ENCODE results near the gene ASB1.

The ASB1 gene

GRCh38 chr2:238456970-238457926 is 30.5 kb downstream of the ASB1 start:
- Histone ChIP-seq H3K9me3 (ENCODE audit: control insufficient read depth, insufficient read depth, low read length) (no peaks in the 10 kb centered on the region; the same call in 1 of the 2 replicates), H3K27me3 (ENCODE audit: control insufficient read depth, insufficient read depth, low read length) (no peaks in the 10 kb centered on the region; the same call in 1 of the 2 replicates), H3K4me1 (ENCODE audit: control insufficient read depth, insufficient read depth, low read length) (no peaks in the 10 kb centered on the region), H3K36me3 (ENCODE audit: control insufficient read depth, insufficient read depth, low read length) (no peaks in the 10 kb centered on the region), H3K27ac (ENCODE audit: low read length) (no peak overlapping the region), H3K4me3 (ENCODE audit: low read length) (no peak overlapping the region)
- no peak for DNase-seq (ENCODE audit: low read depth, low spot score)
- WGBS (ENCODE audit: insufficient coverage, insufficient read length), result no CpG with 5 or more reads among the region's 10 CpGs

GRCh38 chr2:238457927-238458324 is 31.2 kb downstream of the ASB1 start:
- DNase-seq (ENCODE audit: low read depth, low spot score), result no peak
- Histone ChIP-seq H3K27me3 (ENCODE audit: control insufficient read depth, insufficient read depth, low read length) (no peaks in the 10 kb centered on the region; the same call in 1 of the 2 replicates), H3K27ac (ENCODE audit: low read length) (no peak overlapping the region), H3K36me3 (ENCODE audit: control insufficient read depth, insufficient read depth, low read length) (no peaks in the 10 kb centered on the region), H3K4me1 (ENCODE audit: control insufficient read depth, insufficient read depth, low read length) (no peaks in the 10 kb centered on the region), H3K9me3 (ENCODE audit: control insufficient read depth, insufficient read depth, low read length) (no peaks in the 10 kb centered on the region; the same call in 1 of the 2 replicates), H3K4me3 (ENCODE audit: low read length) (no peak overlapping the region)
- WGBS (ENCODE audit: insufficient coverage, insufficient read length), result no CpG with 5 or more reads among the region's 3 CpGs

- Histone ChIP-seq H3K27ac (ENCODE audit: low read length) (no peak overlapping the region), H3K27me3 (ENCODE audit: control insufficient read depth, insufficient read depth, low read length) (no peaks in the 10 kb centered on the region; the same call in 1 of the 2 replicates), H3K9me3 (ENCODE audit: control insufficient read depth, insufficient read depth, low read length) (no peaks in the 10 kb centered on the region; the same call in 1 of the 2 replicates), H3K36me3 (ENCODE audit: control insufficient read depth, insufficient read depth, low read length) (no peaks in the 10 kb centered on the region), H3K4me3 (ENCODE audit: low read length) (no peak overlapping the region), H3K4me1 (ENCODE audit: control insufficient read depth, insufficient read depth, low read length) (no peaks in the 10 kb centered on the region)
- WGBS (ENCODE audit: insufficient coverage, insufficient read length), result no CpG with 5 or more reads among the region's 12 CpGs
- no peak for DNase-seq (ENCODE audit: low read depth, low spot score)
These were observed 31.9 kb downstream of the ASB1 start for GRCh38 chr2:238458651-238459050.

GRCh38 chr2:238459081-238459629 is 32.4 kb downstream of the ASB1 start:
- no peak overlapping the region for H3K27ac ChIP-seq (ENCODE audit: low read length)
- H3K9me3 ChIP-seq (ENCODE audit: control insufficient read depth, insufficient read depth, low read length), result no peaks in the 10 kb centered on the region; the same call in 1 of the 2 replicates
- no CpG with 5 or more reads among the region's 8 CpGs for WGBS (ENCODE audit: insufficient coverage, insufficient read length)
- H3K36me3 ChIP-seq (ENCODE audit: control insufficient read depth, insufficient read depth, low read length), result no peaks in the 10 kb centered on the region
- no peak overlapping the region for H3K4me3 ChIP-seq (ENCODE audit: low read length)
- no peak for DNase-seq (ENCODE audit: low read depth, low spot score)
- H3K27me3 ChIP-seq (ENCODE audit: control insufficient read depth, insufficient read depth, low read length), result no peaks in the 10 kb centered on the region; the same call in 1 of the 2 replicates
- H3K4me1 ChIP-seq (ENCODE audit: control insufficient read depth, insufficient read depth, low read length), result no peaks in the 10 kb centered on the region

- Histone ChIP-seq H3K36me3 (ENCODE audit: control insufficient read depth, insufficient read depth, low read length) (no peaks in the 10 kb centered on the region), H3K27ac (ENCODE audit: low read length) (no peak overlapping the region), H3K27me3 (ENCODE audit: control insufficient read depth, insufficient read depth, low read length) (no peaks in the 10 kb centered on the region; the same call in 1 of the 2 replicates), H3K9me3 (ENCODE audit: control insufficient read depth, insufficient read depth, low read length) (no peaks in the 10 kb centered on the region; the same call in 1 of the 2 replicates), H3K4me1 (ENCODE audit: control insufficient read depth, insufficient read depth, low read length) (no peaks in the 10 kb centered on the region), H3K4me3 (ENCODE audit: low read length) (no peak overlapping the region)
- no CpG with 5 or more reads among the region's 1 CpG for WGBS (ENCODE audit: insufficient coverage, insufficient read length)
- DNase-seq (ENCODE audit: low read depth, low spot score), result no peak
These were observed 34.3 kb downstream of the ASB1 start for GRCh38 chr2:238461051-238461450.

GRCh38 chr2:238461491-238461890 is 34.8 kb downstream of the ASB1 start:
- WGBS (ENCODE audit: insufficient coverage, insufficient read length), result no CpG with 5 or more reads among the region's 6 CpGs

GRCh38 chr2:238461916-238462315 is 35.2 kb downstream of the ASB1 start:
- Histone ChIP-seq H3K4me1 (ENCODE audit: control insufficient read depth, insufficient read depth, low read length) (no peaks in the 10 kb centered on the region), H3K9me3 (ENCODE audit: control insufficient read depth, insufficient read depth, low read length) (no peaks in the 10 kb centered on the region; the same call in 1 of the 2 replicates), H3K36me3 (ENCODE audit: control insufficient read depth, insufficient read depth, low read length) (no peaks in the 10 kb centered on the region), H3K27me3 (ENCODE audit: control insufficient read depth, insufficient read depth, low read length) (no peaks in the 10 kb centered on the region; the same call in 1 of the 2 replicates), H3K4me3 (ENCODE audit: low read length) (no peak overlapping the region), H3K27ac (ENCODE audit: low read length) (no peak overlapping the region)
- DNase-seq (ENCODE audit: low read depth, low spot score), result no peak
- WGBS (ENCODE audit: insufficient coverage, insufficient read length), result no CpG with 5 or more reads among the region's 6 CpGs

More at GRCh38 chr2:238461491-238461890, 34.8 kb downstream of the ASB1 start:
- H3K27me3 ChIP-seq (ENCODE audit: control insufficient read depth, insufficient read depth, low read length), result no peaks in the 10 kb centered on the region; the same call in 1 of the 2 replicates
- DNase-seq (ENCODE audit: low read depth, low spot score), result no peak
- H3K27ac ChIP-seq (ENCODE audit: low read length), result no peak overlapping the region
- no peaks in the 10 kb centered on the region for H3K4me1 ChIP-seq (ENCODE audit: control insufficient read depth, insufficient read depth, low read length)
- no peaks in the 10 kb centered on the region for H3K36me3 ChIP-seq (ENCODE audit: control insufficient read depth, insufficient read depth, low read length)
- H3K9me3 ChIP-seq (ENCODE audit: control insufficient read depth, insufficient read depth, low read length), result no peaks in the 10 kb centered on the region; the same call in 1 of the 2 replicates
- no peak overlapping the region for H3K4me3 ChIP-seq (ENCODE audit: low read length)

GRCh38 chr2:238462782-238463396 is 36.2 kb downstream of the ASB1 start:
- no peaks in the 10 kb centered on the region; the same call in 1 of the 2 replicates for H3K27me3 ChIP-seq (ENCODE audit: control insufficient read depth, insufficient read depth, low read length)
- DNase-seq (ENCODE audit: low read depth, low spot score), result peak; percentile 16
- H3K4me3 ChIP-seq (ENCODE audit: low read length), result no peak overlapping the region
- no CpG with 5 or more reads among the region's 2 CpGs for WGBS (ENCODE audit: insufficient coverage, insufficient read length)
- H3K27ac ChIP-seq (ENCODE audit: low read length), result no peak overlapping the region
- H3K9me3 ChIP-seq (ENCODE audit: control insufficient read depth, insufficient read depth, low read length), result no peaks in the 10 kb centered on the region; the same call in 1 of the 2 replicates
- H3K4me1 ChIP-seq (ENCODE audit: control insufficient read depth, insufficient read depth, low read length), result no peaks in the 10 kb centered on the region
- no peaks in the 10 kb centered on the region for H3K36me3 ChIP-seq (ENCODE audit: control insufficient read depth, insufficient read depth, low read length)

- no peaks in the 10 kb centered on the region for H3K36me3 ChIP-seq (ENCODE audit: control insufficient read depth, insufficient read depth, low read length)
These were observed 37.7 kb downstream of the ASB1 start for GRCh38 chr2:238464389-238464788.

More at GRCh38 chr2:238464389-238464788, 37.7 kb downstream of the ASB1 start:
- Histone ChIP-seq H3K9me3 (ENCODE audit: control insufficient read depth, insufficient read depth, low read length) (no peaks in the 10 kb centered on the region; the same call in 1 of the 2 replicates), H3K4me3 (ENCODE audit: low read length) (no peak overlapping the region), H3K27me3 (ENCODE audit: control insufficient read depth, insufficient read depth, low read length) (no peaks in the 10 kb centered on the region), H3K4me1 (ENCODE audit: control insufficient read depth, insufficient read depth, low read length) (no peaks in the 10 kb centered on the region), H3K27ac (ENCODE audit: low read length) (no peak overlapping the region)
- no peak for DNase-seq (ENCODE audit: low read depth, low spot score)
- no CpG with 5 or more reads among the region's 10 CpGs for WGBS (ENCODE audit: insufficient coverage, insufficient read length)
